ENCODE results near the gene IFNA10.
"Not testable (repeated sequence)": the region's sequence is repeated elsewhere in the genome, so short reads cannot be mapped to it uniquely, and the experiment has no call there.

The IFNA10 gene

GRCh38 chr9:21207043-21207442 is at the start of gene IFNA10:
TSS of gene IFNA10 (minus strand) at chr9:21207143. CDS start at chr9:21207097, 46 bp downstream.
- not testable (repeated sequence) for H3K4me3 ChIP-seq (ENCODE audit: low read depth, low read length)

- TF ChIP-seq CTCF (IDR thresholded peaks at IDR 0.05; ENCODE audit: low read depth, low read length): no peak
- no peak overlapping the region for H3K4me3 ChIP-seq (ENCODE audit: low read depth, low read length)
Observed at GRCh38 chr9:21255538-21256212, 48.7 kb upstream of the IFNA10 start.

GRCh38 chr9:21252721-21253547 is 46.0 kb upstream of the IFNA10 start:
- no peak overlapping the region for H3K4me3 ChIP-seq (ENCODE audit: low read depth, low read length)
- TF ChIP-seq CTCF (IDR thresholded peaks at IDR 0.05; ENCODE audit: low read depth, low read length): 0 out of 2 replicates have a peak, but pooled peaks have one; percentile 9

- no peak overlapping the region for H3K4me3 ChIP-seq (ENCODE audit: low read depth, low read length)
- TF ChIP-seq CTCF (IDR thresholded peaks at IDR 0.05; ENCODE audit: low read depth, low read length): no peak
Observed at GRCh38 chr9:21251638-21252037, 44.7 kb upstream of the IFNA10 start.

GRCh38 chr9:21251190-21251589 is 44.2 kb upstream of the IFNA10 start:
- no peak for TF ChIP-seq CTCF (IDR thresholded peaks at IDR 0.05; ENCODE audit: low read depth, low read length)
- no peak overlapping the region for H3K4me3 ChIP-seq (ENCODE audit: low read depth, low read length)

GRCh38 chr9:21244836-21245235 is 37.9 kb upstream of the IFNA10 start:
- no peak for TF ChIP-seq CTCF (IDR thresholded peaks at IDR 0.05; ENCODE audit: low read depth, low read length)
- no peak overlapping the region for H3K4me3 ChIP-seq (ENCODE audit: low read depth, low read length)

GRCh38 chr9:21239911-21240310 is 33.0 kb upstream of the IFNA10 start, which contains the start of gene IFNA14:
TSS of gene IFNA14 (minus strand) at chr9:21240005. CDS start at chr9:21239935, 70 bp downstream.
- no peak within 1 kb of the TSS for H3K4me3 ChIP-seq (ENCODE audit: low read depth, low read length)
- no peak for TF ChIP-seq CTCF (IDR thresholded peaks at IDR 0.05; ENCODE audit: low read depth, low read length)

GRCh38 chr9:21236360-21236714 is 29.4 kb upstream of the IFNA10 start:
- not testable (repeated sequence) for H3K4me3 ChIP-seq (ENCODE audit: low read depth, low read length)

All from WI38 (cell line).